DOHH2 (cell line): ENCODE measurements around the gene SPATS1.
"Not testable (repeated sequence)": the region's sequence is repeated elsewhere in the genome, so short reads cannot be mapped to it uniquely, and the experiment has no call there.

Experiments used
- EZH2phosphoT487 ChIP-seq: fragments of 200-600 bp; sonication (generic); IDR thresholded peaks from 2 replicates; pipeline ENCODE4 v1.6.1; 2017; ENCODE audit warnings: borderline replicate concordance, mild to moderate bottlenecking, antibody characterized with exemption, low read length, moderate library complexity, mixed read lengths
- TF ChIP-seq, protein P1 (sequence below): fragments of 200-600 bp; sonication (generic); IDR thresholded peaks from one replicate; pipeline ENCODE4 v1.5.1; 2014; ENCODE audit warnings: antibody characterized with exemption, mild to moderate bottlenecking, low read depth, low read length; ENCODE audit not compliant: poor library complexity, severe bottlenecking

DNA sequence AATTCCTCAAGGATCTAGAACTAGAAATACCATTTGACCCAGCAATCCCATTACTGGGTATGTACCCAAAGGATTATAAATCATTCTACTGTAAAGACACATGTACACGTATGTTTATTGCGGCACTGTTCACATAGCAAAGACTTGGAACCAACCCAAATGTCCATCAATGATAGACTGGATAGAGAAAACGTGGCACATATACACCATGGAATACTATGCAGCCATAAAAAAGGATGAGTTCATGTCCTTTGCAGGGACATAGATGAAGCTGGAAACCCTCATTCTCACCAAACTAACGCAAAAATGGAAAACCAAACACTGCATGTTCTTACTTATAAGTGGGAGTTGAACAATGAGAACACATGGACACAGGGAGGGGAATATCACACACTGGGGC lies 4.4 kb downstream of the SPATS1 start:
- TF ChIP-seq, protein P1, sequence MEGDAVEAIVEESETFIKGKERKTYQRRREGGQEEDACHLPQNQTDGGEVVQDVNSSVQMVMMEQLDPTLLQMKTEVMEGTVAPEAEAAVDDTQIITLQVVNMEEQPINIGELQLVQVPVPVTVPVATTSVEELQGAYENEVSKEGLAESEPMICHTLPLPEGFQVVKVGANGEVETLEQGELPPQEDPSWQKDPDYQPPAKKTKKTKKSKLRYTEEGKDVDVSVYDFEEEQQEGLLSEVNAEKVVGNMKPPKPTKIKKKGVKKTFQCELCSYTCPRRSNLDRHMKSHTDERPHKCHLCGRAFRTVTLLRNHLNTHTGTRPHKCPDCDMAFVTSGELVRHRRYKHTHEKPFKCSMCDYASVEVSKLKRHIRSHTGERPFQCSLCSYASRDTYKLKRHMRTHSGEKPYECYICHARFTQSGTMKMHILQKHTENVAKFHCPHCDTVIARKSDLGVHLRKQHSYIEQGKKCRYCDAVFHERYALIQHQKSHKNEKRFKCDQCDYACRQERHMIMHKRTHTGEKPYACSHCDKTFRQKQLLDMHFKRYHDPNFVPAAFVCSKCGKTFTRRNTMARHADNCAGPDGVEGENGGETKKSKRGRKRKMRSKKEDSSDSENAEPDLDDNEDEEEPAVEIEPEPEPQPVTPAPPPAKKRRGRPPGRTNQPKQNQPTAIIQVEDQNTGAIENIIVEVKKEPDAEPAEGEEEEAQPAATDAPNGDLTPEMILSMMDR, result not testable (repeated sequence)
- not testable (repeated sequence) for TF ChIP-seq EZH2phosphoT487
